Osteocyte (in vitro differentiated cells): ENCODE results near the gene CCNL2. TPM values are rescaled to one million over a fixed set of nuclear protein-coding genes. Genes with fewer than 3 reads are reported as not detected.
"Not testable (repeated sequence)": the region's sequence is repeated elsewhere in the genome, so short reads cannot be mapped to it uniquely, and the experiment has no call there.

ENCODE experiments used
- DNase-seq: peaks from one replicate; pipeline ENCODE4 v3.0.0; 2021; ENCODE audit warnings: mixed read lengths; ENCODE audit not compliant: unreplicated experiment; ENCODE audit errors: extremely low spot score
- H3K27ac Mint-ChIP-seq: one replicate; pipeline ENCODE4 v1.8.0; 2021; ENCODE audit warnings: mild to moderate bottlenecking, mixed read lengths; ENCODE audit not compliant: unreplicated experiment
- H3K27me3 Mint-ChIP-seq: one replicate; pipeline ENCODE4 v1.8.0; 2021; ENCODE audit warnings: mixed read lengths; ENCODE audit not compliant: unreplicated experiment
- H3K36me3 Mint-ChIP-seq: one replicate; pipeline ENCODE4 v1.8.0; 2021; ENCODE audit warnings: mixed read lengths; ENCODE audit not compliant: unreplicated experiment
- H3K4me1 Mint-ChIP-seq: one replicate; pipeline ENCODE4 v1.8.0; 2021; ENCODE audit warnings: mixed read lengths; ENCODE audit not compliant: unreplicated experiment
- H3K4me3 Mint-ChIP-seq: one replicate; pipeline ENCODE4 v1.8.0; 2021; ENCODE audit warnings: mild to moderate bottlenecking, moderate library complexity, mixed read lengths; ENCODE audit not compliant: unreplicated experiment
- H3K9me3 Mint-ChIP-seq: one replicate; pipeline ENCODE4 v1.8.0; 2021; ENCODE audit warnings: mixed read lengths; ENCODE audit not compliant: unreplicated experiment
- CTCF ChIP-seq: fragments of 200-600 bp; sonication (generic); IDR thresholded peaks from 2 replicates; pipeline ENCODE4 v1.5.0; 2021; ENCODE audit warnings: antibody characterized with exemption, mild to moderate bottlenecking, moderate library complexity
- total RNA-seq: library from RNA; stranded (reverse); gene quantifications from 2 replicates; pipeline ENCODE4 v1.2.1, GENCODE V29; 2021

The CCNL2 gene
- total RNA-seq, 1 donor from 2014 or later: 262 TPM

GRCh38 chr1:1430992-1431844, 32.1 kb upstream of the CCNL2 start:
- H3K9me3 Mint-ChIP-seq: no peaks in the 10 kb centered on the region
- no peaks in the 10 kb centered on the region for H3K27me3 Mint-ChIP-seq
- no peak for DNase-seq
- H3K4me1 Mint-ChIP-seq: peaks cover 46% of the 10 kb centered on the region
- TF ChIP-seq CTCF: no peak
- no peak overlapping the region for H3K27ac Mint-ChIP-seq
- no peak overlapping the region for H3K4me3 Mint-ChIP-seq
- H3K36me3 Mint-ChIP-seq: no peaks in the 10 kb centered on the region

- Mint-ChIP-seq H3K4me1 (peaks cover 46% of the 10 kb centered on the region), H3K4me3 (no peak overlapping the region), H3K9me3 (no peaks in the 10 kb centered on the region), H3K27me3 (no peaks in the 10 kb centered on the region), H3K27ac (peak overlapping the region; percentile 82), H3K36me3 (no peaks in the 10 kb centered on the region)
- peak; percentile 22 for TF ChIP-seq CTCF
- DNase-seq: peak; percentile 87
Measured at GRCh38 chr1:1430114-1430982, 31.2 kb upstream of the CCNL2 start.

DNA sequence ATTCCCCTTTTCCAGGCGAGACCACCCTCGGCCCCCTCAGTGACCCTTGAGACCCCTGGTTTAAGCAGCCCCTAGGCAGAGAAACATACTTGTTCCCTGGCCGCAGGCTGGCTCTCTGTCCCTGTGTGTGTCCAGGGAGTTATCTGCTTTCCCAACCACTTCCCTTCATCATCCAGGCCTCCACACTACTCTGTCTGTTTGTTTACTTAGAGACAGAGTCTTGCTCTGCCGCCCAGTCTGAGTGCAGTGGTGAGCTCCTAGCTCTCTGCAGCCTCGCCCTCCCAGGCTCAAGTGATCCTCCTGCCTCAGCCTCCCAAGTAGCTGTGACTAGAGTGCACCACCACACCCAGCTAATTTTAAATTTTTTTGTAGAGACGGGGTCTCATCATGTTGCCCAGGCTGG, 30.5 kb upstream of the CCNL2 start:
- peak overlapping the region; percentile 82 for H3K27ac Mint-ChIP-seq
- H3K4me3 Mint-ChIP-seq: peak overlapping the region; percentile 14
- H3K4me1 Mint-ChIP-seq: peaks cover 41% of the 10 kb centered on the region
- H3K27me3 Mint-ChIP-seq: no peaks in the 10 kb centered on the region
- DNase-seq: no peak
- no peaks in the 10 kb centered on the region for H3K9me3 Mint-ChIP-seq
- no peak for TF ChIP-seq CTCF
- no peaks in the 10 kb centered on the region for H3K36me3 Mint-ChIP-seq

DNA sequence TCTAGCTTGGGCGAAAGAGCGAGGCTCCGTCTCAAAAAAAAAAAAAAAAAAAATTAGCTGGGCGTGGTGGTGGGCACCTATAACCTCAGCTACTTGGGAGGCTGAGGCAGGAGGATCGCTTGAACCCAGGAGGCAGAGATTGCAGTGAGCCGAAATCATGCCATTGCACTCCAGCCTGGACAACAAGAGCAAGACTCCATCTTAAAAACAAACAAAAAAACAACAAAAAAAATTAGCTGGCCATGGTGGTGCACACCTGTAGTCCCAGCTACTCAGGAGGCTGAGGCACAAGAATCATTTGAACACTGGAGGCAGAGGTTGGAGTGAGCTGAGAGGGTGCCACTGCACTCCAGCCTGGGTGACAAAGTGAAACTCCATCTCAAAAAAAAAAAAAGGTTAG, 29.8 kb upstream of the CCNL2 start:
- H3K9me3 Mint-ChIP-seq, DNase-seq, H3K36me3 Mint-ChIP-seq, H3K27me3 Mint-ChIP-seq, H3K27ac Mint-ChIP-seq, H3K4me3 Mint-ChIP-seq: not testable (repeated sequence)
- peaks cover 39% of the 10 kb centered on the region for H3K4me1 Mint-ChIP-seq

DNA sequence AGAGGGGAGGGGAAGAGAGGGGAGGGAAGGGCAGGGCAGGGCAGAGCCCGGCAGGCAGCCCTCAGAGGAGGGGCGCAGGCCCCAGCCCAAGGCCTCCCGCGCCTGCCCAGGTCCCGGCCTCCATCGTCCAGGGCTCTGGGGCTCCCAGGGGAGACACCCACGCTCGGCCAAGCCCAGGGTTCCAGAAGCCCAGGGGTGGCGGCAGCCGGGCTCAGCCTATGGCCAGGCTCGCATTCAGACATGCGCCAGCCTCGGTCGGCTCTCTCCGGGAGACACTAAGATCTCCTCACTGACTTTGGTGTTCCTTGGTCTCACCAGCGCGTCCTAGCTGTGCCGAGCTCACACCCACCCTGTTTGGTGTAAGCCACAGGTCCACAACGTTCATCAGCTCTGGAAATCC, 29.0 kb upstream of the CCNL2 start:
- H3K4me1 Mint-ChIP-seq: peaks cover 35% of the 10 kb centered on the region

More for the DNA sequence above, 29.0 kb upstream of the CCNL2 start:
- no peak for TF ChIP-seq CTCF
- peak overlapping the region; percentile 56 for H3K4me3 Mint-ChIP-seq
- H3K9me3 Mint-ChIP-seq: no peaks in the 10 kb centered on the region
- no peak overlapping the region for H3K27ac Mint-ChIP-seq
- H3K36me3 Mint-ChIP-seq: no peaks in the 10 kb centered on the region
- H3K27me3 Mint-ChIP-seq: no peaks in the 10 kb centered on the region
- no peak for DNase-seq
